BJ (cell line): ENCODE results near the gene ISG15. TPM values are rescaled to one million over a fixed set of nuclear protein-coding genes. Genes with fewer than 3 reads are reported as not detected.

Experiments used
- CTCF ChIA-PET: fragments of 350-600 bp; formaldehyde crosslinking; extraction: SDS; loops from one replicate; lab custom pipeline; 2021; ENCODE audit warnings: antibody characterized with exemption, inconsistent platforms; lab: Yijun Ruan, JAX
- POLR2A ChIA-PET: fragments of 300-600 bp; sonication (Branson Sonifier 250); formaldehyde crosslinking; extraction: SDS; loops from one replicate; lab custom pipeline; 2021; ENCODE audit warnings: antibody characterized with exemption; lab: Charles Lee
- DNase-seq: peaks from one replicate; pipeline ENCODE4 v3.0.0-alpha.2; 2011; ENCODE audit warnings: low read depth
- H3K27me3 ChIP-seq: 2 replicates; pipeline ENCODE4 v1.6.0; 2011; ENCODE audit warnings: low read length; ENCODE audit not compliant: control insufficient read depth, insufficient read depth
- H3K36me3 ChIP-seq: 2 replicates; pipeline ENCODE4 v1.5.1; 2011; ENCODE audit warnings: low read length; ENCODE audit not compliant: control insufficient read depth, insufficient read depth
- H3K4me3 ChIP-seq: 2 replicates; pipeline ENCODE4 v1.5.1; 2011; ENCODE audit warnings: low read depth, mild to moderate bottlenecking, control low read depth, low read length
- CTCF ChIP-seq: IDR thresholded peaks from 2 replicates; pipeline ENCODE4 v1.5.1; 2011; ENCODE audit warnings: low read depth, mild to moderate bottlenecking, control low read depth, inconsistent platforms, low read length, moderate library complexity; ENCODE audit not compliant: insufficient read depth
- polyA plus RNA-seq: library from polyadenylated mRNA; depleted of rRNA; stranded (reverse); fragments of >200 nt; gene quantifications from 2 replicates; pipeline ENCODE4 v1.2.3, GENCODE V29; 2011

ISG15 gene
- polyA plus RNA-seq, 1 experiment: 86.8 TPM

GRCh38 chr1:996851-997712, 16.2 kb upstream of the ISG15 start:
- Histone ChIP-seq H3K4me3 (no peak overlapping the region), H3K27me3 (no peaks in the 10 kb centered on the region), H3K36me3 (no peaks in the 10 kb centered on the region)
- no peak for TF ChIP-seq CTCF
- no peak for DNase-seq
- ChIA-PET CTCF (interaction anchor here (0.8 to 4.4 kb wide), 3 partner anchors 13 to 44 kb away, joined by 3 to 37 read pairs (median 3); no protein-coding TSS in a partner anchor), POLR2A (no interaction called here)

- DNase-seq: no peak
- no peak for TF ChIP-seq CTCF
- Histone ChIP-seq H3K4me3 (no peak overlapping the region), H3K36me3 (no peaks in the 10 kb centered on the region), H3K27me3 (no peaks in the 10 kb centered on the region)
- CTCF ChIA-PET: interaction anchor here (0.8 to 4.4 kb wide), 2 partner anchors 14 to 43 kb away, joined by 3 to 37 read pairs; no protein-coding TSS in a partner anchor
- POLR2A ChIA-PET: no interaction called here
These were observed 15.6 kb upstream of the ISG15 start for GRCh38 chr1:997713-997992.

- CTCF ChIA-PET: interaction anchor here (1.2 to 4.4 kb wide), 2 partner anchors 14 to 66 kb away, joined by 4 to 37 read pairs; no protein-coding TSS in a partner anchor
- no peak for DNase-seq
- POLR2A ChIA-PET: interaction anchor here (0.7 kb wide), 1 partner anchor 42 kb away, joined by 3 read pairs; no protein-coding TSS in a partner anchor
These were observed 15.1 kb upstream of the ISG15 start for GRCh38 chr1:997993-998744.

GRCh38 chr1:998745-998994, 14.6 kb upstream of the ISG15 start:
- no peaks in the 10 kb centered on the region for H3K27me3 ChIP-seq
- DNase-seq: no peak
- POLR2A ChIA-PET: interaction anchor here (0.7 kb wide), 1 partner anchor 42 kb away, joined by 3 read pairs; no protein-coding TSS in a partner anchor
- CTCF ChIA-PET: interaction anchor here (1.2 to 4.4 kb wide), 2 partner anchors 15 to 65 kb away, joined by 4 to 37 read pairs; no protein-coding TSS in a partner anchor
- no peak for TF ChIP-seq CTCF
- peak overlapping the region; percentile 85 for H3K4me3 ChIP-seq
- H3K36me3 ChIP-seq: no peaks in the 10 kb centered on the region; the same call in none of the 2 replicates

More at GRCh38 chr1:997993-998744, 15.1 kb upstream of the ISG15 start:
- TF ChIP-seq CTCF: no peak
- Histone ChIP-seq H3K27me3 (no peaks in the 10 kb centered on the region), H3K4me3 (peak overlapping the region; percentile 85), H3K36me3 (no peaks in the 10 kb centered on the region; the same call in 1 of the 2 replicates)
